ENCODE measurements around the gene NDNF.

Gene NDNF

DNA sequence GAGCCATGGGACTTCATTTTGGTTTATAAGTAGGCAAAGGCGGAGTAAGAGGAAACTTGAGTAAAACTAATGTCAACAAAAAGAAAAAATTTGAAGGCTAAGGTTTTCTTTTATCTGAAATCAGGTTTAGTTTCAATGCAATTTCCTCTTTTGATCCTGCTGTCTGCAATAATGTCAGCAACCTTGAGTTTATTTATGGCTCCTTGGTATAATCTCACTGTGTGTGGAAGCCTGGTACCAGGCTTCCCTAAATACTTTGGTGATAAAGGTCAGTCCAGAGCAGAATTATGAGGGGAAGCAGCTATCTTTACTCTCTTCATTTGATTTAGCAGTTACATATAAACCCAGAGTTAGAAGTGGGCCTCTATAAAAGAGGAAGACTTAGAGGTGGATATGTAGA is 57.8 kb downstream of the NDNF start:
- Mint-ChIP-seq H3K4me1 (peaks cover 22% of the 10 kb centered on the region), H3K27ac (no peak overlapping the region), H3K4me3 (no peak overlapping the region), H3K9me3 (peaks cover 3% of the 10 kb centered on the region), H3K36me3 (ENCODE audit: low read depth) (no peaks in the 10 kb centered on the region), H3K27me3 (no peaks in the 10 kb centered on the region)
- DNase-seq (no peak), ATAC-seq (no peak)

DNA sequence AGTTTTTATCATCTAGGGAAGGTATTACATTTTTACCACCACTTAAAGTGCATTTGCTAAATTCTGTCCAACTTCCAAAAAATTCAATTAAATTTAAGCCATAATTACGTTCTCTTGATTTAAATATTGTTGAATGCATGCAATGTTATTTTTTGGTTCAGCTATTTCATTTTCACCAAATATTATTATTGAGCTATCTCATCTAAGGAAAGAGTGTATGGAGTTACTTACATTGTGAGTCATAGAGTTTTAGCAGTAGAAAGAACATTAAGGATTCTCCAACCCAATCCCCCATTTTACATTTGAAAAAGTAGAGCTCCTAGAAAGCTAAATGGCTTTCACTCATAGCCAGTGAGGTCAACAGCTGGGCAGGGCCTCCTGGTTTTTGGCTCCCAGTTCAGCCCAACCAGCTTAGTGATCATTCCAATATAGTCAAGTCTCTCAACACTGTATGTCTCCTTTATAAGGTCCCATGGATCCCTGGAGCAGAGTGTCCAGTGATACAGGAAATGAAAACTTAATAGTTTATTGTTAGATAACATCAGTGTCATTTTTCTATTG is 60.5 kb downstream of the NDNF start:
- H3K27me3 Mint-ChIP-seq = no peaks in the 10 kb centered on the region
- H3K36me3 Mint-ChIP-seq (ENCODE audit: low read depth) = no peaks in the 10 kb centered on the region
- H3K27ac Mint-ChIP-seq = no peak overlapping the region
- no peak for DNase-seq
- H3K4me3 Mint-ChIP-seq = no peak overlapping the region
- peaks cover 29% of the 10 kb centered on the region for H3K4me1 Mint-ChIP-seq
- H3K9me3 Mint-ChIP-seq = peaks cover 3% of the 10 kb centered on the region
- ATAC-seq = no peak

- Mint-ChIP-seq H3K27ac (no peak overlapping the region), H3K9me3 (peaks cover 3% of the 10 kb centered on the region), H3K4me3 (no peak overlapping the region), H3K27me3 (no peaks in the 10 kb centered on the region), H3K4me1 (peaks cover 33% of the 10 kb centered on the region), H3K36me3 (ENCODE audit: low read depth) (no peaks in the 10 kb centered on the region)
- ATAC-seq (no peak), DNase-seq (no peak)
Measured at GRCh38 chr4:121011138-121011537, 61.2 kb downstream of the NDNF start.

GRCh38 chr4:121009578-121010478 is 62.5 kb downstream of the NDNF start:
- no peak overlapping the region for H3K4me3 Mint-ChIP-seq
- H3K36me3 Mint-ChIP-seq (ENCODE audit: low read depth) = no peaks in the 10 kb centered on the region
- no peaks in the 10 kb centered on the region for H3K27me3 Mint-ChIP-seq
- peaks cover 3% of the 10 kb centered on the region for H3K9me3 Mint-ChIP-seq
- ATAC-seq = no peak
- H3K4me1 Mint-ChIP-seq = peaks cover 41% of the 10 kb centered on the region
- DNase-seq = no peak
- no peak overlapping the region for H3K27ac Mint-ChIP-seq

DNA sequence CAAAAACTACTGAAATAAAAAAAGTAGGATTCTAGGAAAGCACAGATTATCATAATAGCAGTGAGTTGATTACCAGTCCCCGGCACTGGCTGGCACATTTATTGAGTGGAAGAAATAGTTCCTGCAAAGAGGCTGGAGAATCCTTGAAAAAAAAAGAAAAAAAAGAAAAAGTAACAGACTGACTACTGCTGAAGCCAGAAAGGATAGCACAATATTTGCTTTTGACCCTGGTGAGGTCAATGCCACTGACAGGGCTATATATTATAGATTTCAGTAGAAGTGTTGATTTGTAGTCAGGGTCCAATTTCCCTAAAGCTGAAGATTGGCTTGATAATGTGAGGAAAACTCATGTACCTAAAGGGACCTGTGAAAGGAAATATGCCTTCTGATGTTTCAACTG is 64.7 kb downstream of the NDNF start:
- no peaks in the 10 kb centered on the region for H3K36me3 Mint-ChIP-seq (ENCODE audit: low read depth)
- DNase-seq = no peak
- H3K27ac Mint-ChIP-seq = no peak overlapping the region
- peaks cover 4% of the 10 kb centered on the region for H3K9me3 Mint-ChIP-seq
- no peak for ATAC-seq
- H3K4me3 Mint-ChIP-seq = no peak overlapping the region
- no peaks in the 10 kb centered on the region for H3K27me3 Mint-ChIP-seq
- H3K4me1 Mint-ChIP-seq = peaks cover 35% of the 10 kb centered on the region

- Mint-ChIP-seq H3K27ac (no peak overlapping the region), H3K27me3 (no peaks in the 10 kb centered on the region), H3K4me1 (peaks cover 16% of the 10 kb centered on the region), H3K36me3 (ENCODE audit: low read depth) (no peaks in the 10 kb centered on the region), H3K4me3 (no peak overlapping the region), H3K9me3 (peaks cover 4% of the 10 kb centered on the region)
- DNase-seq (no peak), ATAC-seq (no peak)
Measured at GRCh38 chr4:121003863-121004262, 68.5 kb downstream of the NDNF start.

DNA sequence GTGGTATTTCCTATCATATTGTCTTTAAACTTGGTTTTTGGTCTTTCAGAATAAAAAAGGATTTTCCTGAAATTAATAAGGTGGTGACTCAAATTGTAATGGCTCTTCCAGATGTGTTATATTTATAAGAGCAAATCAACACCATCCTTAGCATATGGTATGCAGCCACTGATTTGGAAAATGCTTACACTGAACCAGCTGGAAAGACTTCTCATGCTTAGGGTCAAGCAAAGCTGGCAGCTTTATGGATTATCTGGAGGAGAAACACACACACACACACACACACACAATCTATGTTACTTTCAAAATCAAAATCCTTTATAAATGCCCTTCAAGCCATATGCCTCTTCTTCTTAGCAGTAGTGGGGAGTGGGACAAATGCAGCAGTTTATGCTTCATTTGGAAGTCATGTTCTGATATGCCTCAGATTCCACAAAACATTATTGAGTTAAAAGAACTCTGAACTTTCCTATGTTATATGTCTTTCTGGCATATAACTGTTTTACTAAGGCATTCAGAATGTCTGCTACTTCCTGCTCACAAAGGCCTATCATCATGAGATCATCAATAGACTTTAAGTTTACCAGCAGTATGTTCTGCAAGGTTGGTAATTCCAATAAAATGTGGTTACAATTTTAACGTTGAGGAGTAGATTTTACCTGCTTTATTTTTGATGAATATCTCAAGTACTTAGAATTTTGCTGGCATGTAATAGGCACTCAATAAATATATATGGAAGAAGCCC is 76.9 kb downstream of the NDNF start:
- no peak for DNase-seq
- Mint-ChIP-seq H3K27me3 (no peaks in the 10 kb centered on the region), H3K36me3 (ENCODE audit: low read depth) (no peaks in the 10 kb centered on the region), H3K4me1 (peaks cover 3% of the 10 kb centered on the region), H3K9me3 (no peaks in the 10 kb centered on the region), H3K4me3 (no peak overlapping the region), H3K27ac (no peak overlapping the region)
- no peak for ATAC-seq

GRCh38 chr4:120994521-120994920 is 77.8 kb downstream of the NDNF start:
- no peak for DNase-seq
- H3K27me3 Mint-ChIP-seq = no peaks in the 10 kb centered on the region
- no peaks in the 10 kb centered on the region for H3K9me3 Mint-ChIP-seq
- H3K4me3 Mint-ChIP-seq = no peak overlapping the region
- no peak overlapping the region for H3K27ac Mint-ChIP-seq
- ATAC-seq = no peak
- no peaks in the 10 kb centered on the region for H3K36me3 Mint-ChIP-seq (ENCODE audit: low read depth)
- peaks cover 3% of the 10 kb centered on the region for H3K4me1 Mint-ChIP-seq

DNA sequence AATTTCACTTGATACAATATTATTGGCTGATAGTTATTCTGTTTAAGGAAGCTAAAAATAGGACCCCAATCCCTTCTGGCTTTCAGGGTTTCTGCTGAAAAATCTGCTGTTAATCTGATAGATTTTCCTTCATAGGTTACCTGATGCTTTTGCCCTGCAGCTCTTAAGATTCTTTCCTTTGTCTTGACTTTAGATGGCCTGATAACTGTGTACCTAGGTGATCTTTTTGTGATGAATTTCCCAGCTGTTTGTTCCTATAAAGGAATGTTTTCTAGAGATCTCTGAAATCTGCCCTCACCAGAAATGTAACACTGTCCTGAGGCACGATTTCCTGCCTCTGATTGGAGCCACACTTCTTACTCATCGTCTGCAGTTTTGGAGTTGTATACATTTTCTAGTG is 80.5 kb downstream of the NDNF start:
- DNase-seq (no peak), ATAC-seq (no peak)
- H3K4me1 Mint-ChIP-seq = peaks cover 3% of the 10 kb centered on the region
- H3K4me3 Mint-ChIP-seq = no peak overlapping the region
- no peak overlapping the region for H3K27ac Mint-ChIP-seq
- no peaks in the 10 kb centered on the region for H3K36me3 Mint-ChIP-seq (ENCODE audit: low read depth)
- no peaks in the 10 kb centered on the region for H3K27me3 Mint-ChIP-seq
- H3K9me3 Mint-ChIP-seq = no peaks in the 10 kb centered on the region

GRCh38 chr4:120990246-120990645 is 82.1 kb downstream of the NDNF start:
- Mint-ChIP-seq H3K27me3 (no peaks in the 10 kb centered on the region), H3K9me3 (no peaks in the 10 kb centered on the region), H3K36me3 (ENCODE audit: low read depth) (no peaks in the 10 kb centered on the region), H3K4me3 (no peak overlapping the region), H3K4me1 (peaks cover 3% of the 10 kb centered on the region), H3K27ac (no peak overlapping the region)
- no peak for DNase-seq
- ATAC-seq = no peak

All from activated naive CD8-positive, alpha-beta T cell treated with anti-CD3 and anti-CD28 coated beads, Interleukin-2, amount 50 U/mL, for 24 hours (primary cell).